GM18502 (cell line): ENCODE data around the gene BCAS3.
A peak's percentile ranks its signal among the peaks of the same experiment; 100 is the strongest.

Experiments
- ATAC-seq: cut with Tn5 transposase; IDR thresholded peaks from one replicate; pipeline ENCODE4 v1.9.1; 2021; ENCODE audit warnings: mild to moderate bottlenecking; ENCODE audit not compliant: unreplicated experiment, poor library complexity

Gene BCAS3

GRCh38 chr17:61408151-61409041 lies 730.7 kb downstream of the BCAS3 start:
- no peak for ATAC-seq

- no peak for ATAC-seq
Observed at GRCh38 chr17:61409301-61410112, 731.9 kb downstream of the BCAS3 start.

- peak; percentile 36 for ATAC-seq
Observed at GRCh38 chr17:61410141-61411010, 732.7 kb downstream of the BCAS3 start.

GRCh38 chr17:61411011-61411260 lies 733.3 kb downstream of the BCAS3 start:
- ATAC-seq: no peak

- ATAC-seq: no peak
Observed at GRCh38 chr17:61411261-61412142, 733.9 kb downstream of the BCAS3 start.

- ATAC-seq: peak; percentile 67
Observed at GRCh38 chr17:61412143-61412859, 734.6 kb downstream of the BCAS3 start.

GRCh38 chr17:61412860-61413660 lies 735.4 kb downstream of the BCAS3 start:
- ATAC-seq: peak; percentile 4

GRCh38 chr17:61413661-61414126 lies 736.0 kb downstream of the BCAS3 start:
- no peak for ATAC-seq

GRCh38 chr17:61414141-61414935 lies 736.7 kb downstream of the BCAS3 start:
- ATAC-seq: no peak

GRCh38 chr17:61414936-61415251 lies 737.2 kb downstream of the BCAS3 start:
- no peak for ATAC-seq

GRCh38 chr17:61415374-61416210 lies 737.9 kb downstream of the BCAS3 start:
- ATAC-seq: no peak

GRCh38 chr17:61416211-61416539 lies 738.5 kb downstream of the BCAS3 start:
- no peak for ATAC-seq

- ATAC-seq: peak; percentile 53
Observed at GRCh38 chr17:61416540-61417363, 739.1 kb downstream of the BCAS3 start.

- ATAC-seq: no peak
Observed at GRCh38 chr17:61418449-61418848, 740.8 kb downstream of the BCAS3 start.

GRCh38 chr17:61419496-61420046 lies 741.9 kb downstream of the BCAS3 start:
- ATAC-seq: no peak

GRCh38 chr17:61420052-61420451 lies 742.4 kb downstream of the BCAS3 start:
- ATAC-seq: no peak
